ENCODE data around the gene OOSP3. TPM values are rescaled to one million over a fixed set of nuclear protein-coding genes. Genes with fewer than 3 reads are reported as not detected.
"Not testable (repeated sequence)": the region's sequence is repeated elsewhere in the genome, so short reads cannot be mapped to it uniquely, and the experiment has no call there.

Gene OOSP3
- total and polyA plus RNA-seq, 4 donors = not detected

DNA sequence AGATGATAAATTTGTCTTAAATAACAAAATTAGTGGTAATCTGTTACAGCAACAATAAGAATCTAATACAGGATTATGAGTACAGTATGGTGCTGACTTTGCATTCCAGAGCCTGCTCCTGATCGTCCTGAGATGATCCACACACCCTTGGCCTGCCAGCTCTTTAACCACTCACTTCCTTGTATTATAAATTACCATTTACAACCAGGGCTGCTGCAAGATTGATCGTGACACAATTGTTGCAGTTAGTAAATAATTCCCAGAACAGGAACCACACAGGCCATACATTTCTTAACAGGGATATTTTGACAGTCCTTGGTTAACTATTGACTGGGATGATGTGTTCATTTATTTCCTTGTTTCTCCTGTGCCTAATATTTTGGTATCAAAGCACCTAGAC lies 29.5 kb upstream of the OOSP3 start:
- no peak for DNase-seq (ENCODE audit: low read depth in 4 of 6, low spot score in 6 of 6)
- H3K36me3 ChIP-seq (ENCODE audit: control insufficient read depth, insufficient read depth, low read length) = no peaks in the 10 kb centered on the region
- no peaks in the 10 kb centered on the region for H3K4me1 ChIP-seq (ENCODE audit: control insufficient read depth, insufficient read depth, low read length)
- H3K4me3 ChIP-seq (ENCODE audit: low read depth, low read length) = no peak overlapping the region
- WGBS (ENCODE audit: insufficient coverage) = 40% methylated on average over 1 of the region's 2 CpGs
- H3K9me3 ChIP-seq (ENCODE audit: control insufficient read depth, insufficient read depth, low read length) = no peaks in the 10 kb centered on the region
- no peaks in the 10 kb centered on the region for H3K27me3 ChIP-seq (ENCODE audit: control insufficient read depth, insufficient read depth, low read length)
- no peak overlapping the region for H3K27ac ChIP-seq (ENCODE audit: low read depth, low read length)

GRCh38 chr11:59849551-59849950 lies 29.0 kb upstream of the OOSP3 start:
- H3K36me3 ChIP-seq (ENCODE audit: control insufficient read depth, insufficient read depth, low read length); H3K27ac ChIP-seq (ENCODE audit: low read depth, low read length); H3K27me3 ChIP-seq (ENCODE audit: control insufficient read depth, insufficient read depth, low read length); H3K4me1 ChIP-seq (ENCODE audit: control insufficient read depth, insufficient read depth, low read length); DNase-seq (ENCODE audit: low read depth in 4 of 6, low spot score in 6 of 6); H3K4me3 ChIP-seq (ENCODE audit: low read depth, low read length); H3K9me3 ChIP-seq (ENCODE audit: control insufficient read depth, insufficient read depth, low read length): not testable (repeated sequence)
- WGBS (ENCODE audit: insufficient coverage) = no CpG with 5 or more reads among the region's 2 CpGs

- DNase-seq (ENCODE audit: low read depth in 4 of 6, low spot score in 6 of 6); H3K4me3 ChIP-seq (ENCODE audit: low read depth, low read length); H3K27me3 ChIP-seq (ENCODE audit: control insufficient read depth, insufficient read depth, low read length); H3K36me3 ChIP-seq (ENCODE audit: control insufficient read depth, insufficient read depth, low read length); H3K27ac ChIP-seq (ENCODE audit: low read depth, low read length); H3K4me1 ChIP-seq (ENCODE audit: control insufficient read depth, insufficient read depth, low read length); H3K9me3 ChIP-seq (ENCODE audit: control insufficient read depth, insufficient read depth, low read length): not testable (repeated sequence)
- WGBS (ENCODE audit: insufficient coverage) = no CpG with 5 or more reads among the region's 5 CpGs
These were observed 27.2 kb upstream of the OOSP3 start for GRCh38 chr11:59851416-59851815.

GRCh38 chr11:59854871-59855270 lies 23.7 kb upstream of the OOSP3 start:
- Histone ChIP-seq H3K4me1 (ENCODE audit: control insufficient read depth, insufficient read depth, low read length) (no peaks in the 10 kb centered on the region), H3K27me3 (ENCODE audit: control insufficient read depth, insufficient read depth, low read length) (no peaks in the 10 kb centered on the region), H3K36me3 (ENCODE audit: control insufficient read depth, insufficient read depth, low read length) (no peaks in the 10 kb centered on the region), H3K4me3 (ENCODE audit: low read depth, low read length) (no peak overlapping the region), H3K27ac (ENCODE audit: low read depth, low read length) (no peak overlapping the region), H3K9me3 (ENCODE audit: control insufficient read depth, insufficient read depth, low read length) (no peaks in the 10 kb centered on the region)
- DNase-seq (ENCODE audit: low read depth in 4 of 6, low spot score in 6 of 6) = peak in 4 of 6 donors; percentile 5 to 83 (median 40)
- 71% methylated on average over 1 of the region's 2 CpGs for WGBS (ENCODE audit: insufficient coverage)

- DNase-seq (ENCODE audit: low read depth in 4 of 6, low spot score in 6 of 6) = no peak
- H3K27ac ChIP-seq (ENCODE audit: low read depth, low read length) = no peak overlapping the region
- 92% methylated on average over 4 of the region's 10 CpGs for WGBS (ENCODE audit: insufficient coverage)
- no peaks in the 10 kb centered on the region for H3K36me3 ChIP-seq (ENCODE audit: control insufficient read depth, insufficient read depth, low read length)
- no peaks in the 10 kb centered on the region for H3K4me1 ChIP-seq (ENCODE audit: control insufficient read depth, insufficient read depth, low read length)
- no peaks in the 10 kb centered on the region for H3K9me3 ChIP-seq (ENCODE audit: control insufficient read depth, insufficient read depth, low read length)
- H3K4me3 ChIP-seq (ENCODE audit: low read depth, low read length) = no peak overlapping the region
- no peaks in the 10 kb centered on the region for H3K27me3 ChIP-seq (ENCODE audit: control insufficient read depth, insufficient read depth, low read length)
These were observed 20.8 kb upstream of the OOSP3 start for GRCh38 chr11:59857439-59858434.

DNA sequence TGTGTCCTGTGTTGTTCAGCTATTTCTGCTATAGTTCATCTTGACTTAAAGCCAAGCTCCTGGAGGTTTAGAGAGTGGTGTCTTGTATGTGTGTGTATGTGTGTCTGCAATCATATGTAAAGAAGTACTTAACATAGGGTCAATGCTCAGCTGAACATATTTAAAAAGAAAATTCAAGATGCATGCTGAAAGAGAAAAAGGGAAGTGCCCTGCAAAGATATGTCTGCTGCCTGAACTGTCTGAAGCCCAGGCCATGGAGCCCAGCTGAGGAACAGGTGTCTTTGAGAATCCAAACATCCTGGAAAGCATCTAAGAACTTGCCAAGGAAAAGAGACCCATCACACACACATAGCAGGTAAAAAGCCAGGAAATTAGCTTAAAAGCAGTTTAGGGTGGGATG lies 18.9 kb upstream of the OOSP3 start:
- H3K36me3 ChIP-seq (ENCODE audit: control insufficient read depth, insufficient read depth, low read length) = no peaks in the 10 kb centered on the region
- no peak for DNase-seq (ENCODE audit: low read depth in 4 of 6, low spot score in 6 of 6)
- no peak overlapping the region for H3K4me3 ChIP-seq (ENCODE audit: low read depth, low read length)
- H3K4me1 ChIP-seq (ENCODE audit: control insufficient read depth, insufficient read depth, low read length) = no peaks in the 10 kb centered on the region
- H3K27ac ChIP-seq (ENCODE audit: low read depth, low read length) = no peak overlapping the region
- no peaks in the 10 kb centered on the region for H3K9me3 ChIP-seq (ENCODE audit: control insufficient read depth, insufficient read depth, low read length)
- no peaks in the 10 kb centered on the region for H3K27me3 ChIP-seq (ENCODE audit: control insufficient read depth, insufficient read depth, low read length)

DNA sequence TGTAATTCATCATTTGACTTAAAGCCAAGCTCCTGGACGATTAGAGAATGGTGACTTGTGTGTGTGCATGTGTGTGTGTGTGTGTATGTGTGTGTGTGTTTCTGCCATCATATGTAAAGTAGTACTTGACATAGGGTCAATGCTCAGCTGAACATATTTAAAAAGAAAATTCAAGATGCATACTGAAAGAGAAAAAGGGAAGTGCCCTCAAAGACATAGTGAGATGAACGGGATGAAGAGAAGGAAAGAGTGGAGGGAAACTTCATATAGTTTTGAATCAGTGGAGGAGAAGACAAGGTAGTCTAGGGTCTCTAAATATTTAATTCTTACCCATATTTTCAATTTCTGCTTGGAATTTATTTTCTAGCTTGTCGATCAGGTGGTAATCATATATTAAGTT lies 16.3 kb upstream of the OOSP3 start:
- H3K4me3 ChIP-seq (ENCODE audit: low read depth, low read length) = no peak overlapping the region
- H3K4me1 ChIP-seq (ENCODE audit: control insufficient read depth, insufficient read depth, low read length) = no peaks in the 10 kb centered on the region
- no peaks in the 10 kb centered on the region for H3K27me3 ChIP-seq (ENCODE audit: control insufficient read depth, insufficient read depth, low read length)
- H3K9me3 ChIP-seq (ENCODE audit: control insufficient read depth, insufficient read depth, low read length) = no peaks in the 10 kb centered on the region
- no peaks in the 10 kb centered on the region for H3K36me3 ChIP-seq (ENCODE audit: control insufficient read depth, insufficient read depth, low read length)
- no peak overlapping the region for H3K27ac ChIP-seq (ENCODE audit: low read depth, low read length)
- WGBS (ENCODE audit: insufficient coverage) = no CpG with 5 or more reads among the region's 3 CpGs
- DNase-seq (ENCODE audit: low read depth in 4 of 6, low spot score in 6 of 6) = no peak

GRCh38 chr11:59865031-59865430 lies 13.6 kb upstream of the OOSP3 start:
- no peaks in the 10 kb centered on the region for H3K36me3 ChIP-seq (ENCODE audit: control insufficient read depth, insufficient read depth, low read length)
- no CpG with 5 or more reads among the region's 1 CpG for WGBS (ENCODE audit: insufficient coverage)
- peak overlapping the region; percentile 49 for H3K27ac ChIP-seq (ENCODE audit: low read depth, low read length)
- no peak overlapping the region for H3K4me3 ChIP-seq (ENCODE audit: low read depth, low read length)
- DNase-seq (ENCODE audit: low read depth in 4 of 6, low spot score in 6 of 6) = peak in 1 of 6 donors; percentile 11
- H3K27me3 ChIP-seq (ENCODE audit: control insufficient read depth, insufficient read depth, low read length) = no peaks in the 10 kb centered on the region
- H3K4me1 ChIP-seq (ENCODE audit: control insufficient read depth, insufficient read depth, low read length) = no peaks in the 10 kb centered on the region
- H3K9me3 ChIP-seq (ENCODE audit: control insufficient read depth, insufficient read depth, low read length) = no peaks in the 10 kb centered on the region

- Histone ChIP-seq H3K27ac (ENCODE audit: low read depth, low read length) (peak within 1 kb of the TSS; percentile 49), H3K36me3 (ENCODE audit: control insufficient read depth, insufficient read depth, low read length) (no peaks in the 10 kb centered on the region), H3K27me3 (ENCODE audit: control insufficient read depth, insufficient read depth, low read length) (no peaks in the 10 kb centered on the region), H3K4me1 (ENCODE audit: control insufficient read depth, insufficient read depth, low read length) (no peaks in the 10 kb centered on the region), H3K9me3 (ENCODE audit: control insufficient read depth, insufficient read depth, low read length) (peaks cover under 1% of the 10 kb centered on the region), H3K4me3 (ENCODE audit: low read depth, low read length) (no peak within 1 kb of the TSS)
- no peak for DNase-seq (ENCODE audit: low read depth in 4 of 6, low spot score in 6 of 6)
- WGBS (ENCODE audit: insufficient coverage) = no CpG with 5 or more reads among the region's 3 CpGs
These were observed 12.2 kb upstream of the OOSP3 start, which contains the start of gene TCN1 for GRCh38 chr11:59866397-59866796. Gene TCN1 (minus strand): TSS chr11:59866487. CDS start chr11:59866470, 17 bp downstream.

- Histone ChIP-seq H3K27ac (ENCODE audit: low read depth, low read length) (no peak overlapping the region), H3K36me3 (ENCODE audit: control insufficient read depth, insufficient read depth, low read length) (no peaks in the 10 kb centered on the region), H3K4me3 (ENCODE audit: low read depth, low read length) (no peak overlapping the region), H3K27me3 (ENCODE audit: control insufficient read depth, insufficient read depth, low read length) (no peaks in the 10 kb centered on the region), H3K9me3 (ENCODE audit: control insufficient read depth, insufficient read depth, low read length) (peaks cover 1% of the 10 kb centered on the region), H3K4me1 (ENCODE audit: control insufficient read depth, insufficient read depth, low read length) (no peaks in the 10 kb centered on the region)
- no CpG with 5 or more reads among the region's 1 CpG for WGBS (ENCODE audit: insufficient coverage)
- peak in 1 of 6 donors; percentile 19 for DNase-seq (ENCODE audit: low read depth in 4 of 6, low spot score in 6 of 6)
These were observed 11.7 kb upstream of the OOSP3 start for GRCh38 chr11:59866836-59867235.

Data from spinal cord (tissue), 10 donors.